Neuronal stem cell (in vitro differentiated cells): ENCODE data around the gene PNPLA3.
A peak's percentile ranks its signal among the peaks of the same experiment; 100 is the strongest.

ENCODE experiments used
- DNase-seq: peaks from one replicate; pipeline ENCODE4 v3.0.0-alpha.2; 2013; ENCODE audit warnings: low spot score
- H2AFZ ChIP-seq: one replicate; pipeline ENCODE4 v1.6.1; 2013; ENCODE audit warnings: mild to moderate bottlenecking, low read length, inconsistent platforms
- H2AK5ac ChIP-seq: 2 replicates; pipeline ENCODE4 v1.6.1; 2013; ENCODE audit warnings: low read depth, mild to moderate bottlenecking, inconsistent platforms, low read length, moderate library complexity, mixed read lengths
- H2BK120ac ChIP-seq: 2 replicates; pipeline ENCODE4 v1.6.1; 2013; ENCODE audit warnings: low read depth, mild to moderate bottlenecking, inconsistent platforms, low read length, moderate library complexity, mixed read lengths
- H2BK12ac ChIP-seq: one replicate; pipeline ENCODE4 v1.6.1; 2013; ENCODE audit warnings: low read length, inconsistent platforms
- H2BK15ac ChIP-seq: 2 replicates; pipeline ENCODE4 v1.6.1; 2013; ENCODE audit warnings: mild to moderate bottlenecking, low read length, inconsistent platforms, mixed read lengths
- H2BK5ac ChIP-seq: one replicate; pipeline ENCODE4 v1.6.1; 2013; ENCODE audit warnings: inconsistent platforms, mild to moderate bottlenecking, low read length, moderate library complexity
- H3K14ac ChIP-seq: one replicate; pipeline ENCODE4 v1.6.1; 2013; ENCODE audit warnings: low read length, inconsistent platforms
- H3K18ac ChIP-seq: 2 replicates; pipeline ENCODE4 v1.6.1; 2013; ENCODE audit warnings: low read length, inconsistent platforms
- H3K23ac ChIP-seq: 2 replicates; pipeline ENCODE4 v1.6.1; 2013; ENCODE audit warnings: low read depth, mild to moderate bottlenecking, mixed read lengths, low read length, inconsistent platforms; ENCODE audit not compliant: poor library complexity
- H3K27ac ChIP-seq: replicated peaks from 3 replicates; pipeline ENCODE4 v1.5.1; 2013; ENCODE audit warnings: low read length, inconsistent platforms
- H3K27me3 ChIP-seq, 3 experiments: 2 replicates each; pipeline ENCODE4 v1.6.1; 2013; ENCODE audit warnings: low read length in 3 of 3, mild to moderate bottlenecking in 2 of 3, inconsistent platforms in 1 of 3, low read depth in 1 of 3, mixed read lengths in 1 of 3, moderate library complexity in 1 of 3; ENCODE audit not compliant: control insufficient read depth in 3 of 3, insufficient read depth in 3 of 3
- H3K36me3 ChIP-seq, 2 donors: replicated peaks in 1 of 2; 2 replicates each; pipeline ENCODE4 v1.6.1; 2013; ENCODE audit warnings: low read length in 2 of 2; ENCODE audit not compliant: control insufficient read depth in 2 of 2, insufficient read depth in 2 of 2
- H3K4ac ChIP-seq: 2 replicates; pipeline ENCODE4 v1.6.1; 2013; ENCODE audit warnings: inconsistent platforms, mild to moderate bottlenecking, low read length, moderate library complexity
- H3K4me1 ChIP-seq, 2 donors: 1 replicate in 1 of 2; 2 replicates in 1 of 2; pipeline ENCODE4 v1.6.1; 2013; ENCODE audit warnings: low read length in 2 of 2, low read depth in 1 of 2; ENCODE audit not compliant: control insufficient read depth in 2 of 2, insufficient read depth in 1 of 2
- H3K4me2 ChIP-seq: one replicate; pipeline ENCODE4 v1.6.1; 2013; ENCODE audit warnings: mild to moderate bottlenecking, low read length, inconsistent platforms; ENCODE audit not compliant: insufficient read depth, poor library complexity, severe bottlenecking
- H3K4me3 ChIP-seq, 2 donors: 2 replicates each; pipeline ENCODE4 v1.5.1; 2013; ENCODE audit warnings: low read length in 2 of 2, mild to moderate bottlenecking in 2 of 2, inconsistent platforms in 1 of 2, moderate library complexity in 1 of 2
- H3K79me1 ChIP-seq: one replicate; pipeline ENCODE4 v1.6.1; 2013; ENCODE audit warnings: low read depth, mild to moderate bottlenecking, inconsistent platforms, low read length, moderate library complexity
- H3K9ac ChIP-seq: one replicate; pipeline ENCODE4 v1.6.1; 2013; ENCODE audit warnings: mild to moderate bottlenecking, low read depth, low read length, inconsistent platforms; ENCODE audit not compliant: poor library complexity
- H3K9me3 ChIP-seq, 2 donors: replicated peaks in 1 of 2; 2 replicates each; pipeline versions ENCODE3 to v1.6.1; 2013; ENCODE audit warnings: low read length in 2 of 2, mild to moderate bottlenecking in 2 of 2, inconsistent platforms in 1 of 2, low read depth in 1 of 2, mixed read lengths in 1 of 2, moderate library complexity in 1 of 2; ENCODE audit not compliant: control insufficient read depth in 2 of 2, insufficient read depth in 1 of 2
- H4K8ac ChIP-seq: one replicate; pipeline ENCODE4 v1.6.1; 2013; ENCODE audit warnings: low read depth, mild to moderate bottlenecking, inconsistent platforms, low read length, moderate library complexity
- H4K91ac ChIP-seq: one replicate; pipeline ENCODE4 v1.6.1; 2013; ENCODE audit warnings: low read length, low read depth, mild to moderate bottlenecking, inconsistent platforms; ENCODE audit not compliant: poor library complexity
- WGBS, 2 donors: extraction: QIAGEN DNeasy Blood & Tissue Kit; methylation state at CpG; one replicate each; pipeline ENCODE4 v1.1.7; 2013; ENCODE audit warnings: missing lambda C conversion rate in 2 of 2, mixed read lengths in 1 of 2; ENCODE audit not compliant: insufficient read length in 2 of 2, insufficient replicate concordance in 1 of 2; ENCODE audit errors: extremely low coverage in 2 of 2; 5-methylcytosine and 5-hydroxymethylcytosine counted together

PNPLA3 gene

GRCh38 chr22:43878831-43879550, 44.6 kb upstream of the PNPLA3 start:
- H3K9ac ChIP-seq: peak overlapping the region; percentile 32
- no peaks in the 10 kb centered on the region for H3K36me3 ChIP-seq
- no peak overlapping the region for H2BK12ac ChIP-seq
- H3K4me3 ChIP-seq: peak overlapping the region in 1 of 2 donors; percentile 43
- H3K4me1 ChIP-seq: peaks cover 0 to 6% of the 10 kb centered on the region in 2 donors
- H3K23ac ChIP-seq: peak overlapping the region; percentile 57
- no peak for DNase-seq
- no peak overlapping the region for H2AFZ ChIP-seq
- no peak overlapping the region for H2BK15ac ChIP-seq
- H2BK120ac ChIP-seq: no peak overlapping the region
- H2AK5ac ChIP-seq: peak overlapping the region; percentile 89
- H3K4ac ChIP-seq: no peak overlapping the region
- H3K18ac ChIP-seq: peak overlapping the region; percentile 48
- peaks cover 3% of the 10 kb centered on the region for H3K79me1 ChIP-seq
- H3K14ac ChIP-seq: peak overlapping the region; percentile 25
- H4K8ac ChIP-seq: no peak overlapping the region
- no CpG with 5 or more reads among the region's 12 CpGs for WGBS, 2 donors
- no peaks in the 10 kb centered on the region for H3K9me3 ChIP-seq
- H4K91ac ChIP-seq: no peak overlapping the region
- no peak overlapping the region for H2BK5ac ChIP-seq
- peaks cover 0 to 28% (median 0%) of the 10 kb centered on the region in 3 experiments for H3K27me3 ChIP-seq
- H3K27ac ChIP-seq: no peak overlapping the region
- H3K4me2 ChIP-seq: no peak overlapping the region

GRCh38 chr22:43879901-43880540, 43.6 kb upstream of the PNPLA3 start:
- Histone ChIP-seq H3K9ac (no peak overlapping the region), H4K8ac (no peak overlapping the region), H2BK120ac (no peak overlapping the region), H2BK15ac (no peak overlapping the region), H3K27me3 (peaks cover 0 to 25% (median 0%) of the 10 kb centered on the region in 3 experiments), H2AFZ (no peak overlapping the region), H2BK5ac (peak overlapping the region; percentile 46), H2AK5ac (peak overlapping the region; percentile 66), H3K27ac (no peak overlapping the region), H3K79me1 (peaks cover 3% of the 10 kb centered on the region), H3K23ac (no peak overlapping the region), H3K4ac (no peak overlapping the region), H3K14ac (peak overlapping the region; percentile 49), H3K4me3 (peak overlapping the region in 1 of 2 donors; percentile 26), H3K36me3 (no peaks in the 10 kb centered on the region), H2BK12ac (no peak overlapping the region), H4K91ac (no peak overlapping the region), H3K4me1 (peaks cover 0 to 6% of the 10 kb centered on the region in 2 donors), H3K18ac (peak overlapping the region; percentile 73), H3K9me3 (no peaks in the 10 kb centered on the region), H3K4me2 (no peak overlapping the region)
- no CpG with 5 or more reads among the region's 14 CpGs for WGBS, 2 donors
- DNase-seq: no peak

- Histone ChIP-seq H3K4me2 (no peak overlapping the region), H2BK12ac (no peak overlapping the region), H4K91ac (no peak overlapping the region), H3K9ac (no peak overlapping the region), H2BK5ac (peak overlapping the region; percentile 46), H3K9me3 (no peaks in the 10 kb centered on the region), H3K4me1 (peaks cover 0 to 6% of the 10 kb centered on the region in 2 donors), H3K4ac (no peak overlapping the region), H3K79me1 (peaks cover 5% of the 10 kb centered on the region), H3K14ac (peak overlapping the region; percentile 49), H3K36me3 (no peaks in the 10 kb centered on the region), H4K8ac (no peak overlapping the region), H2BK15ac (no peak overlapping the region), H3K27me3 (peaks cover 0 to 22% (median 0%) of the 10 kb centered on the region in 3 experiments), H3K18ac (peak overlapping the region; percentile 59), H3K23ac (no peak overlapping the region), H2AFZ (no peak overlapping the region), H2BK120ac (no peak overlapping the region), H3K27ac (no peak overlapping the region), H3K4me3 (no peak overlapping the region), H2AK5ac (peak overlapping the region; percentile 66)
- no peak for DNase-seq
- WGBS, 2 donors: no CpG with 5 or more reads among the region's 15 CpGs
Measured at GRCh38 chr22:43880541-43880991, 43.0 kb upstream of the PNPLA3 start.
